NT2/D1 (cell line): Measurements from ENCODE around the gene KRTAP29-1.

ENCODE experiments used
- DNase-seq: peaks from one replicate; pipeline ENCODE4 v3.0.0-alpha.2; 2011; ENCODE audit warnings: low read depth, low spot score
- H3K27me3 ChIP-seq: 2 replicates; pipeline ENCODE4 v1.6.0; 2011; ENCODE audit warnings: mild to moderate bottlenecking; ENCODE audit not compliant: insufficient read length, insufficient read depth
- H3K36me3 ChIP-seq: 2 replicates; pipeline ENCODE4 v1.6.1; 2011; ENCODE audit warnings: mild to moderate bottlenecking, low read length, mixed read lengths; ENCODE audit not compliant: insufficient read depth, insufficient read length
- H3K4me1 ChIP-seq: 2 replicates; pipeline ENCODE4 v1.5.1; 2011; ENCODE audit not compliant: insufficient read depth, insufficient read length
- H3K4me3 ChIP-seq: 2 replicates; pipeline ENCODE4 v1.5.1; 2011; ENCODE audit warnings: low read depth; ENCODE audit not compliant: insufficient read length
- H3K9ac ChIP-seq: 2 replicates; pipeline ENCODE4 v1.6.0; 2011; ENCODE audit warnings: low read depth; ENCODE audit not compliant: insufficient read length
- H3K9me3 ChIP-seq: 2 replicates; pipeline ENCODE4 v1.5.1; 2011; ENCODE audit warnings: mild to moderate bottlenecking, low read length; ENCODE audit not compliant: insufficient read depth
- SUZ12 ChIP-seq: IDR thresholded peaks from 2 replicates; pipeline ENCODE4 v1.6.1; 2011; ENCODE audit not compliant: insufficient read length, insufficient read depth; ENCODE audit errors: extremely low read depth
- YY1 ChIP-seq: IDR thresholded peaks from 2 replicates; pipeline ENCODE4 v1.6.1; 2011; ENCODE audit not compliant: insufficient read length, insufficient read depth
- ZNF274 ChIP-seq: IDR thresholded peaks from 2 replicates; pipeline ENCODE4 v1.6.1; 2011; ENCODE audit warnings: mild to moderate bottlenecking, low read depth, low read length

The KRTAP29-1 gene

GRCh38 chr17:41322094-41322902 lies 19.6 kb upstream of the KRTAP29-1 start:
- peaks cover 13% of the 10 kb centered on the region for H3K9me3 ChIP-seq
- H3K4me1 ChIP-seq: peaks cover 4% of the 10 kb centered on the region
- no peaks in the 10 kb centered on the region for H3K27me3 ChIP-seq
- no peak for DNase-seq
- TF ChIP-seq YY1: no peak
- TF ChIP-seq ZNF274: no peak
- TF ChIP-seq SUZ12: no peak
- H3K36me3 ChIP-seq: no peaks in the 10 kb centered on the region
- H3K9ac ChIP-seq: no peak overlapping the region
- H3K4me3 ChIP-seq: no peak overlapping the region

- DNase-seq: no peak
- Histone ChIP-seq H3K4me3 (no peak overlapping the region), H3K27me3 (no peaks in the 10 kb centered on the region), H3K9me3 (peaks cover 13% of the 10 kb centered on the region), H3K36me3 (no peaks in the 10 kb centered on the region), H3K4me1 (peaks cover 3% of the 10 kb centered on the region), H3K9ac (no peak overlapping the region)
- TF ChIP-seq YY1 (no peak), SUZ12 (no peak), ZNF274 (no peak)
Measured at GRCh38 chr17:41318231-41318630, 15.6 kb upstream of the KRTAP29-1 start.

- no peak overlapping the region for H3K9ac ChIP-seq
- DNase-seq: no peak
- no peaks in the 10 kb centered on the region for H3K36me3 ChIP-seq
- no peaks in the 10 kb centered on the region for H3K4me1 ChIP-seq
- H3K27me3 ChIP-seq: no peaks in the 10 kb centered on the region
- no peak for TF ChIP-seq SUZ12
- no peak for TF ChIP-seq YY1
- no peak for TF ChIP-seq ZNF274
- peaks cover 13% of the 10 kb centered on the region for H3K9me3 ChIP-seq
- no peak overlapping the region for H3K4me3 ChIP-seq
Measured at GRCh38 chr17:41315814-41316445, 13.3 kb upstream of the KRTAP29-1 start.

- no peak within 1 kb of the TSS for H3K9ac ChIP-seq
- no peak for DNase-seq
- H3K9me3 ChIP-seq: peaks cover 13% of the 10 kb centered on the region
- no peak within 1 kb of the TSS for H3K4me3 ChIP-seq
- no peaks in the 10 kb centered on the region for H3K36me3 ChIP-seq
- no peaks in the 10 kb centered on the region for H3K27me3 ChIP-seq
- H3K4me1 ChIP-seq: no peaks in the 10 kb centered on the region
- TF ChIP-seq SUZ12 (no peak), ZNF274 (no peak), YY1 (no peak)
Measured at GRCh38 chr17:41315204-41315794, 12.6 kb upstream of the KRTAP29-1 start, which contains the start of gene KRTAP17-1. KRTAP17-1 (minus strand) TSS chr17:41315710; CDS start chr17:41315650, 60 bp downstream.

- H3K9ac ChIP-seq: no peak overlapping the region
- H3K9me3 ChIP-seq: no peaks in the 10 kb centered on the region
- H3K4me3 ChIP-seq: no peak overlapping the region
- H3K36me3 ChIP-seq: no peaks in the 10 kb centered on the region
- no peak for TF ChIP-seq ZNF274
- TF ChIP-seq SUZ12: no peak
- TF ChIP-seq YY1: no peak
- no peaks in the 10 kb centered on the region for H3K27me3 ChIP-seq
- DNase-seq: no peak
- H3K4me1 ChIP-seq: no peaks in the 10 kb centered on the region
Measured at GRCh38 chr17:41311111-41311510, 8.5 kb upstream of the KRTAP29-1 start.

- DNase-seq: no peak
- H3K4me1 ChIP-seq: no peaks in the 10 kb centered on the region
- TF ChIP-seq SUZ12 (no peak), ZNF274 (no peak), YY1 (no peak)
- H3K36me3 ChIP-seq: no peaks in the 10 kb centered on the region
- no peaks in the 10 kb centered on the region for H3K9me3 ChIP-seq
- no peak within 1 kb of the TSS for H3K4me3 ChIP-seq
- H3K27me3 ChIP-seq: no peaks in the 10 kb centered on the region
- H3K9ac ChIP-seq: no peak within 1 kb of the TSS
Measured at GRCh38 chr17:41308918-41309359, 6.3 kb upstream of the KRTAP29-1 start, which contains the start of gene KRTAP16-1. KRTAP16-1 (minus strand) TSS chr17:41309309; CDS start chr17:41309253, 56 bp downstream.
